Measurements from ENCODE around the gene SOX30.

- no peak for TF ChIP-seq CTCF (IDR thresholded peaks at IDR 0.05; ENCODE audit: poor library complexity)
- no peak for TF ChIP-seq EZH2phosphoT487 (IDR thresholded peaks at IDR 0.05; ENCODE audit: low read depth, severe bottlenecking, unreplicated experiment)
These were observed 28.8 kb upstream of the SOX30 start for GRCh38 chr5:157681048-157681447.

Data from hepatocyte (in vitro differentiated cells).